ENCODE measurements around the gene YBX2.
"Not testable (repeated sequence)": the region's sequence is repeated elsewhere in the genome, so short reads cannot be mapped to it uniquely, and the experiment has no call there.

YBX2 gene

GRCh38 chr17:7294614-7295153 is at the start of gene YBX2:
Gene YBX2 (minus strand): TSS chr17:7294639. CDS start chr17:7294500, 139 bp downstream.
- peak; percentile 95 for DNase-seq (ENCODE audit: low spot score)

- no peak for DNase-seq (ENCODE audit: low spot score)
These were observed 48.8 kb upstream of the YBX2 start for GRCh38 chr17:7343250-7343649.

GRCh38 chr17:7341842-7342241 is 47.4 kb upstream of the YBX2 start:
- DNase-seq (ENCODE audit: low spot score) = no peak

GRCh38 chr17:7340179-7340578 is 45.7 kb upstream of the YBX2 start:
- DNase-seq (ENCODE audit: low spot score) = no peak

GRCh38 chr17:7337600-7337999 is 43.2 kb upstream of the YBX2 start:
- not testable (repeated sequence) for DNase-seq (ENCODE audit: low spot score)

GRCh38 chr17:7336240-7337175 is 42.1 kb upstream of the YBX2 start, which contains the start of gene ACAP1:
Gene ACAP1 (plus strand): TSS chr17:7336529. CDS start chr17:7336735, 206 bp downstream.
- DNase-seq (ENCODE audit: low spot score) = peak; percentile 75

- DNase-seq (ENCODE audit: low spot score) = not testable (repeated sequence)
These were observed 41.3 kb upstream of the YBX2 start for GRCh38 chr17:7335765-7336164.

- DNase-seq (ENCODE audit: low spot score) = no peak
These were observed 40.6 kb upstream of the YBX2 start for GRCh38 chr17:7334938-7335538.

- not testable (repeated sequence) for DNase-seq (ENCODE audit: low spot score)
These were observed 38.2 kb upstream of the YBX2 start for GRCh38 chr17:7332600-7333069.

- DNase-seq (ENCODE audit: low spot score) = no peak
These were observed 37.7 kb upstream of the YBX2 start for GRCh38 chr17:7332111-7332510.

GRCh38 chr17:7330638-7331015 is 36.2 kb upstream of the YBX2 start:
- no peak for DNase-seq (ENCODE audit: low spot score)

- DNase-seq (ENCODE audit: low spot score) = peak; percentile 91
These were observed 35.7 kb upstream of the YBX2 start for GRCh38 chr17:7329997-7330637.

GRCh38 chr17:7329374-7329996 is 35.0 kb upstream of the YBX2 start:
- peak; percentile 97 for DNase-seq (ENCODE audit: low spot score)

- no peak for DNase-seq (ENCODE audit: low spot score)
These were observed 34.5 kb upstream of the YBX2 start, which contains the start of gene NEURL4 for GRCh38 chr17:7328840-7329373. Gene NEURL4 (minus strand): TSS chr17:7329335. CDS start chr17:7329312, 23 bp downstream.

- DNase-seq (ENCODE audit: low spot score) = no peak
These were observed 33.6 kb upstream of the YBX2 start for GRCh38 chr17:7328009-7328408.

GRCh38 chr17:7327501-7327900 is 33.1 kb upstream of the YBX2 start:
- no peak for DNase-seq (ENCODE audit: low spot score)

- DNase-seq (ENCODE audit: low spot score) = no peak
These were observed 32.6 kb upstream of the YBX2 start for GRCh38 chr17:7327056-7327455.

GRCh38 chr17:7326186-7326585 is 31.7 kb upstream of the YBX2 start:
- no peak for DNase-seq (ENCODE audit: low spot score)

- no peak for DNase-seq (ENCODE audit: low spot score)
These were observed 30.6 kb upstream of the YBX2 start for GRCh38 chr17:7325031-7325528.

GRCh38 chr17:7324438-7324779 is 30.0 kb upstream of the YBX2 start:
- no peak for DNase-seq (ENCODE audit: low spot score)

GRCh38 chr17:7323731-7324437 is 29.4 kb upstream of the YBX2 start:
- peak; percentile 70 for DNase-seq (ENCODE audit: low spot score)

Measured in germinal center (tissue), 1 donor.